NCI-H2029 (cell line): ENCODE results near the gene GRIK3.

Experiments
- DNase-seq: peaks from one replicate; lab custom pipeline; 2025; lab: John Stamatoyannopoulos, UW

GRIK3 gene

DNA sequence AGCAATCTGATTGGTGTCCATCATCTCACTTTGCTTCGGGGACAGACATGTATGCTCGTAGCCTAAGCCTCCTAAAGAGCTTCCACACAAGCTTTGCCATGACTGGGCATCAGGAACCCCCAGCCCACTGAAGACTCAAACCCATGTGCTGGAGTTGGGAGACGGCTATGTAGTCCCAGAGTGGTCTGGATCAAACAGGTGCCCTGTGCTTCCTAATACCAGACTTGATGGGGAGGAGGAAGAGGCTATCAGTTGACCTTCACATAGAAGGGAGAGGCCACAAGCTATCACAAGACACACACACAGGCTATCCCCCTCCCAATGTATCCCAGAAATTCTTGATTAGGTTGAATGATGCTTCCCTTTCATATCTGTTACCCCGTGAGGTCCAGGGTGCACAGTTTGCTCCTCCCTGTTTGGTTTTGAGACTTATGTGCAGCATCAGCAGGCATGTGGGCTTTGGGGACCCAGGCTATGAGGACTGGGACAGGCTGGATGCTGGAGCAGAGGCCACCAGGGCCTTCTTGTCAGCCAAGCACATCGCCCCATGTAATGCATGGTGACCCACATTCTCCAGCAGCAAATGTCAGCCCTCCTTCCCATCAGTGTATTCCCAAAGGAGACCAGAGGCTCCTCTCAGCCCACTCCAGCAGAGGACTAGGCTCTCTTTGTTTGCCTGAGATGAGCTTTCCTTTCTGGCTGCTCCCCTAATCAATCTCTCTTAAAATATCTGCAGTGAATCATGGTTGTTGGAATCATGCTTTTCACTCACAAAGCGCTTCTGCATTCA, 159.8 kb downstream of the GRIK3 start:
- no peak for DNase-seq

DNA sequence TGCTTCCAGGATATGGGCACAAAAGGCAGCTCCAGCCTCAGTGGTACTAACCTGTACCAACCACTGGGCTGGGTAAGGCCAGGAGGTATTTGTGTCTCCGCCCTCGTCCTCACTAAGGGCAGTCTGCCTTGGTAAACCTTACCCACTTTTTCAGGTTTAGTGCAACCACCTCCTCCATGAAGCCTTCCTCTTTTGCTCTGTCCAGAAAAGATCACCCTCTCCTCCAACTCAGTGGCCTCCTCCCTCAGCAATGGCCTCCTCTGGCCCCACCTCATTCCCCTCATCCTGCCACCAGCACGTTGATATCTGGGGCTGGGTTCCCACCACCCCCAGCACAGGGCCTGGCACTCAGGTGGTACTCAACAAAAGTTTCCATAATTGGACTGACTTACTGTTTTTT, 161.5 kb downstream of the GRIK3 start:
- DNase-seq: no peak

GRCh38 chr1:36872126-36872754, 162.1 kb downstream of the GRIK3 start:
- no peak for DNase-seq

DNA sequence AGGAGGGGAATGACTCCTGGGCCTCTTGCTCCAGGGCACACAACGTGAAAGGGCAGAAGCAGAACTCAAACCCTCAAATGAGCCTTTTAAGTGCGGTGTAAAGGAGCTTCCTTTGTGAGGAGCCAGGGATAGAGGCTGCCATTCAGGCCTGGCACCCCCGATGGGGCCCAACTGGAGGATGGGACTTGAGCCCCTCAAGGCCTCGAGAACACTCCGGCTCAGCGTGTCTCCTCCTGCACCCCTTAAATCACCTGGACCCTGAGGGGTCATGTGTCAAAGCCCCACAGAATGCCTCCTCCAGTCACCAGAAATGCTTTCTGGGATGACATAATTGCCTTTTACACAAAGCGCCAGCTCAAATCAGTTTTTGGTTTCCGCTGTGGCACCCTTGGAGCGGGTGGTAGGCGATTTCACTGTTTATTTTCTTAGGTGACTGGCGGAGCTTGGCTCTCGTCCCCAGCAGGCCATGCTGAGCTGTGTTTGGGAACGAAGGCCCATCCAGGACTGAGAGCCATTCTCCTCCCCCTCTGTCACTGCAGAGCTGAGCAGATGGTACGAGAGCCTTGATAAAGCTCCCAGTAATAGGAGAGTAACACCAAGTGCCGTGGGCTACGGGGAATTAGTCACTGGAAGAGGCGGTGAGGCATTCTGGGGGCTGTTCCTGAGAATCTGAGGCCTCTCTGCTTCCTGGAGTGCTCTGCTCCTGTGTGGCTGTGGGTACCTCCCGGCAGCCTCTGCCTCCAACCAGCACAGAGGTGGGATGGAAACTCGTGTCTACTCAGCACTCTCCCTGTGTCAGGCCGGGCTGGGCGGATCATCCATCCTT, 163.0 kb downstream of the GRIK3 start:
- DNase-seq: peak; percentile 56

GRCh38 chr1:36869826-36870225, 164.5 kb downstream of the GRIK3 start:
- DNase-seq: no peak

GRCh38 chr1:36869054-36869453, 165.3 kb downstream of the GRIK3 start:
- no peak for DNase-seq

DNA sequence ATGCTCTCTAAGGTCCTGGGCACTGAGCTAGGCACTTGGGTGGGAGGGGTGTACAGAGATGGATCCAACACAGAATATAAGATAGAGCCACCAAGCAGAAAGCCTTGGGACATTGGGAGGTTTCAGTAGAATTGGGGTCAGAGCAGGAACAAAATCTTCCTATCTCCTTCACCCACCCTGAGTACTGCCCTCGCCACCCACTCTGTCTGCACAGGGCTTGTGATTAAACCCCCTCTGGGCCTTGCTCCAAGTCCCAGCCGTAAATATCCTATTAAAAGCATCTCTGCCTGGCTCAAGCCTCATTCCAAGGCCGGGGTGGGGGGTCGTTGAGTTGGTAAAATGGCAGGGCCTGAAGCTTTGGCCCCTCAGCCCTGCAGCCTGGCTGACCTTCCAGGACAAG, 166.7 kb downstream of the GRIK3 start:
- no peak for DNase-seq

DNA sequence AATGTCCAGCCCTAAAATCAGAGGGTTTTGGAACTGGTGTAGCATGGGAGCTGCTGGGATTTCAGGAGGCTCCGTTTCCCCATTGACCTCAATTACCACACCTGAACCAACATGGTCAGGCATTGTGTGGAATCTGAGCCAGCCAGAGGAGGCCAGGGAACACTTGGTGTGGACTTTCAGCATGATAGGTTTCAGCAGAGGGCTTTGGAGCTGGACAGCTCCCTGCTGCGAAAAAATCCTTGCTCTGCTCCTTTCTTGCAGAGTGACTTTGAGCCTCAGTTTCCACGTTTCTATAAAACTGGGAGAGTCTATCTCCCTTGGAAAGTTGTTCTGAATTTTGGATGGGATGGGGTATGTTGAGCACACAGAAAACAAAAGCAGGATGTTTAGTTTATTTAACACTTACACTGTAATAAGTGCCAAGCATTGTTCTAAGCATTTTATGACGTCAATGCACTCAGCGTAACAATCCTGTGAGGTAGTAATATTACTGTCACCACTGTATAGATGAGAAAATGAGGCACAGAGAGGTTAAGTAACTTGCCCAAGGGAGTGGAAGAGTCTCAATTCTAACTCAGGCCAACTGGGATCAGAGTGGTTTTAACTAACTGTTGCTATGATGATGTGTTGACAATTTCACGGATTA, 168.0 kb downstream of the GRIK3 start:
- DNase-seq: no peak

- no peak for DNase-seq
Observed at GRCh38 chr1:36865602-36865900, 168.8 kb downstream of the GRIK3 start.

DNA sequence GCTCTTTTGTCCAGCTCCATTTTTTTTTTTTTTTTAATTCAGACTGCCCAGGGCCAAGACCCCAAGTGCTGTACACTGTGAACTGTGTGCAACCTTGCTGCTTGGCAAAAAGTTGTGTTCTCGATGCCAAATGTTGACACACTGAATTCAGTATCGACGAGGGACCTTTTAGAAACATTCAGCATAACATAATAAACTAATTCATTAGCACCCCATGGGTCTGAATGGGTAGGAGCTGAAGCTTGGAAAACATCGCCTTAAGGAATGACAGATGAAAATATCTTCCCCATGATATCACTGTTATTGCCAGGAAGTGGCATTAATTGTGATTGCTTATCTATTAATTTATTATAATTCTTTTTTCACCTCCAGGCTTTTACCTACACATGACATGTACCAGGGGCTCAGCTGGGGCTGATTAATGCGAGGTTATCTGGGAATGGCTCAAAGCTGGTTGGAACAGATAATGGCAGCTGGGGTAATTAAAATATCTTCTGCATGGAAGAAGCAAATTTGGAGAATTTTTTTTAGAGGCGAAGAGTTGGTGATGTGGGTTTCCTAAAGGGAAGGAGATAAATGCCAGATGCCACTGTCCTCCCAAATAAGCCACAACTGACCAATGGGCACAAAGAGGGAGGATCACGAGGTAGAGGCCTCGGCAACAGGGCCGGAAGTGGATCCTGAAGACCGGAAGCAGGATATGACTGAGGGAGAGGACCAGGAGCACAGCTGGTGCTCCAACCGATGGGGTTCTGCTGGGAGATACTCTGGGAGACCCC, 169.3 kb downstream of the GRIK3 start:
- DNase-seq: no peak

GRCh38 chr1:36864182-36864822, 170.0 kb downstream of the GRIK3 start:
- DNase-seq: peak; percentile 52

- no peak for DNase-seq
Observed at GRCh38 chr1:36863500-36863899, 170.8 kb downstream of the GRIK3 start.

GRCh38 chr1:36863061-36863460, 171.3 kb downstream of the GRIK3 start:
- DNase-seq: no peak

DNA sequence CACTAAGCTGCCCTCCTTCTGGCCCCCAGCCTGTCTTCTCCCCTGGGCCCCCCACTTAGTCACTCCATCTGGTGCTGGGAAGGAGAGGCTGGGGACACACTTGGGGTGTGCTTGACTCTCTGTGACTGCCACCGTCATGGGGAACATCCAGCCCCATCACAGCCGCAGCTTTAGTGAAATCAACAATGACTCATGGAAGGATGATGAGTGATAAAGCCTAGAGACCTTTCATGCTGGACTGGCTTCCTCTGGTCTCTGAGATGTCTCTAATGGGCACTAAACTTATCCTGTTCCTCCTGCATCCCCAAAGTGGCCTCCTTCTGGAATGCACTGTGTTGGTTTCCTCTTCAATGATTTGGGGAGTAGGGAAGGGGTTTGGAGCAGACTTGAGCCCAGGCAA, 172.9 kb downstream of the GRIK3 start:
- no peak for DNase-seq

DNA sequence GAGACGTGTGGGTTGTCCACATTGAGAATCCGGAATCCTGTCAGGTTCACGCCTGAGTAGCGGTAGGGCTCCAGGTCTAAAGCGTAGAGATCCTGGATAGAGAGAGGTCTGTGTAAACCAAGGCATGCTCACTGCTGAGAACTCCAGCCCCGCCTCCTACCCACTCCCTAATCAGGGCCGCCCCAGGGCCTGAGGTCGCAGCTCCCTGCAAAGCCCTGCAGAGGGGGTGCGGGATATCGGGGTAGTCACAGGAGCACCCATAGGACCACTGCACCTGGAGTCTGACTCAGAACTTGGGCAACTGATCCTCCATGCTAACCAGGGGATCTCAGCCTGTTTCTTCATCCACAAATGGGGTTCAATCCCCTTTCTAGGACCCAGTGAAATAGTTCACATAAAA, 174.4 kb downstream of the GRIK3 start:
- no peak for DNase-seq

DNA sequence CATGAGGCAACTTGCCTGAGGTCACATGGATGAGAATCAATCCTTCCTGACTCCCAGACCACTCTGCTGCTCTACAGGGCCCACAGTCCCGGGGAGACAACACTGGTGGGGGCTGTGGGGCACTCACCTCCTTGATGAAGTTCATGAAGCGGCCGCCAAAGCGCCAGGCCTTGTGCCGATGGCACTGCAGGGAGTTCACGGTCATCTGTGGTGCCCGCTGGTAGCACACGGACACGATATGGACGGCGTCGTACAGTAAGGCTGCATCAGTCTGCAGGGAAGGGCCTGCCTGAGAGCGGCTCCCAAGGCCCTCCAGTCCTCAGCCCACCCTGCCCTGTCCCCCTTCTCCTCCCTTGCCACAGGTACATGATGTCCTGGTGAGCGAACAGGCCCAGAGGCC, 175.3 kb downstream of the GRIK3 start:
- DNase-seq: no peak

DNA sequence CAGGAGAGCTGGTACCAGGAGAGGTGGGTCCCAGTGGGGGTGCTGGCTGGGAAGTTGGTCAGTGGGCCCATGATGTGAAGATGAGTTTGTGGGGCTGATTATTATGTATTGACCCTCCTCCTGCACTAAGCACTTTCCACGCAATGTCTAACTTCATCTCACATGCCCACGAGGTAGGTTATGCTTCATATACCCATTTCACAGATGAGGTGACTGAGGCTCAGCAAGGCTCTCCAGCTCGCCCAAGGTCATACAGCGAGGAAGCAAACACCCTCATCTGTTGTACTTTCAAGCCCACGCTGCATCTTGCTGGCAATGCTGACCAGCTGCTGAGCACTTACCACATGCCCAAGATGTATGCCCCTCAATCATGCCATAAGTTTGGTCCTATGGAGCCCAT, 175.8 kb downstream of the GRIK3 start:
- no peak for DNase-seq

- DNase-seq: no peak
Observed at GRCh38 chr1:36857754-36858153, 176.6 kb downstream of the GRIK3 start.

- DNase-seq: peak; percentile 62
Observed at GRCh38 chr1:36855699-36856494, 178.4 kb downstream of the GRIK3 start.

GRCh38 chr1:36853638-36854037, 180.7 kb downstream of the GRIK3 start:
- DNase-seq: no peak
